ENCODE measurements around the gene KRT31.
"Not testable (repeated sequence)": the region's sequence is repeated elsewhere in the genome, so short reads cannot be mapped to it uniquely, and the experiment has no call there.

Gene KRT31

DNA sequence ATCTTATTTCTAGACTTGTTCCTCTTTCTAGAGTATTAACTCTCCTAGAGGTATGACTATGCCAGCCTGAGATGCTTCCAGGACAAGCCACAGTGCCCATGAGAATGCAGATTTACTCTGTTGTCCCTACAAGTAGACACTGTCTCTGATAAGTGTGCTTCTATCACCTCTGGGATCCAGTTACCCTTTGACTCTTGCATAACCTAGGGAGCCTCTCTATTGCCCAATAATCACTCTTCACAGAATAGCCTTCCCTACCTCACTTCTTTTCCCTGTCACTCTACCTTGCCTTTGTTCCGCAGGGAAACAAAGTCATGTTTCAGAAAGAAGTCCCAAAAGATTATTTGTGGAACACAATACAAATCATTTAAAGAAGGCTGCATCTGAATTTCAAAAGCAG lies 13.7 kb downstream of the KRT31 start:
- DNase-seq = no peak

- DNase-seq = no peak
Observed at GRCh38 chr17:41382394-41382793, 15.0 kb downstream of the KRT31 start.

DNA sequence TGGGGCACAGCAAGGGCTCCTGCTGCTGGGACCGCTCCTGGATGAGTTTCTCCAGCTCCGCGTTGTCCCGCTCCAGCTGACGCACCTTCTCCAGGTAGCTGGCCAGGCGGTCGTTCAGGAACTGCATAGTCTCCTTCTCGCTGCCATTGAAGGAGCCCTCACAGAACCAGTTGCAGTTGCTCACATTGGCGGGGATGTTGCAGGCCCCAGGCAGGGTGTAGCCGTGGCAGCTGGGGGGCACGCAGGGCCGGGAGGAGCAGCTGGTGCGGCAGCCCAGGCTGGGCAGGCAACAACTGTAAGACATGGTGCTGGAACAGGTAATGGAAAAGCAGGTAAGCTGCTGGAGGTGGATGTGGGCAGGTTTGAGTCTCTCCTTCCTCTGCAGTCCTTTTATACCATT lies 15.5 kb downstream of the KRT31 start, which contains the start of gene KRT34:
Gene KRT34 (minus strand): TSS at position 364 of the 400 bp plus-strand sequence. CDS start 60 bp downstream, at position 304.
- DNase-seq = not testable (repeated sequence)

DNA sequence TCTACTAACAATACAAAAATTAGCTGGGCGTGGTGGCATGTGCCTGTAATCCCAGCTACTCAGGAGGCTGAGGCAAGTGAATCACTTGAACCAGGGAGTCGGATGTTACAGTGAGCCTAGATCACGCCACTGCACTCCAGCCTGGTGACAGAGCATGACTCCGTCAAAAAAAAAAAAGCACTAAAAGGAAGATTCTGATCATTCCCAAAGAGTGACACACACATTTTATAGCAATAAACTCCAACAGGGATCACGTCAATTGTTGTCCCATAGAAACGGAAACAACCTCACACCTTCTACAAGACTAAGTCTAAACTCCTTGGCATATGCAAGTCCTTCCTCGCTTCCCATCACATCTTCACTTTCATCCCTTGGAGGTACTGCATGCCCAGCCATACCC lies 17.3 kb downstream of the KRT31 start:
- DNase-seq = not testable (repeated sequence)

- no peak for DNase-seq
Observed at GRCh38 chr17:41377546-41377945, 19.9 kb downstream of the KRT31 start.

DNA sequence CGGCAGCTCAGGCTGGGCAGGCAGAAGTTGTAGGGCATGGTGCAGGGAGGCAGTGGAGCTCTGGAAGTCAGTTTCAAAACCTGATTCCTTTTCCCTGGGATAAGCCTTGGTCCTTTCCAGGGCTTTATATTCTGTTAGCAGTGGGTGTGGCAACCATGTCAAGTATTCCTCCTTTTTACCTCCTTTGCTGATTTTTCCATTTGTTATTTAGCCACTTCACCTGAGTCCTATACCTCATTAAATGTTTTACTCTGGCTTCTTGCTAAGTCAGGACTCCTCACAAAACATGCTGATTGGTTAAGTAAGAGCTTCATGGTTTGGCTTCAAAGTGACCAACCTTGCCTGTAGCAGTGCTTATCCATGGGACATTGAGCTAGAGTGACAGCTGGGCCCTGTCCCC lies 27.7 kb downstream of the KRT31 start, which contains the start of gene KRT33B:
Gene KRT33B (minus strand): TSS at position 101 of the 400 bp plus-strand sequence. CDS start 63 bp downstream, at position 38.
- DNase-seq = no peak

- no peak for DNase-seq
Observed at GRCh38 chr17:41369023-41369422, 28.4 kb downstream of the KRT31 start.

GRCh38 chr17:41367426-41368075 lies 29.9 kb downstream of the KRT31 start:
- no peak for DNase-seq

GRCh38 chr17:41366070-41366469 lies 31.3 kb downstream of the KRT31 start:
- no peak for DNase-seq

DNA sequence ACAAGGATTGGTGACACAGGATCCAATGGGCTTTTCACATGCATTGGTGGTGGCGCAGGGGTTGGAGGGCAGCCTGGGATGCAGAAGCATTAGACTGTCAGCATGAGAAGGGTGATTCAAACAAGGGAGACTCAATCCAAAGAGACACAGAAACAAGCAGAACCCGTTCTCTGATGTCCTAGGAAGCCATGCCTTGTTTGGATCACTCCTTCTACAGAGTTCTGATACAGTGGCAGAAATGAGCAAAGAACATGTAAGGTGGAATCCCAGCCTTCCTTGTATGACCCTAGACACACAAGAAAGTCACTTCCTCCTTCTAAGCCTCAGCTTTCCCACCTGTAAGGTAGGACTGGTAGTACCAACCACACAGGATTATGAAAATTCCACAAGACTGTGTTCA lies 33.5 kb downstream of the KRT31 start:
- DNase-seq = no peak

GRCh38 chr17:41360296-41360995 lies 37.0 kb downstream of the KRT31 start:
- no peak for DNase-seq

GRCh38 chr17:41354536-41354935 lies 42.9 kb downstream of the KRT31 start:
- no peak for DNase-seq

- no peak for DNase-seq
Observed at GRCh38 chr17:41352597-41353366, 44.6 kb downstream of the KRT31 start.

- no peak for DNase-seq
Observed at GRCh38 chr17:41351177-41351576, 46.2 kb downstream of the KRT31 start.

GRCh38 chr17:41350381-41350878 lies 47.0 kb downstream of the KRT31 start, which contains the start of gene KRT33A:
Gene KRT33A (minus strand): TSS chr17:41350828. CDS start chr17:41350767, 61 bp downstream.
- DNase-seq = not testable (repeated sequence)

GRCh38 chr17:41347869-41348760 lies 49.3 kb downstream of the KRT31 start:
- no peak for DNase-seq

GRCh38 chr17:41346421-41346820 lies 51.0 kb downstream of the KRT31 start:
- not testable (repeated sequence) for DNase-seq

- DNase-seq = no peak
Observed at GRCh38 chr17:41345992-41346391, 51.4 kb downstream of the KRT31 start.

Data from activated CD4-positive, alpha-beta T cell treated with anti-CD3 and anti-CD28 coated beads, Interleukin-2, amount 50 U/mL, for 4 hours (primary cell).